Measurements from ENCODE around the gene EEPD1.
A peak's percentile ranks its signal among the peaks of the same experiment; 100 is the strongest.

The EEPD1 gene

GRCh38 chr7:36300696-36301350 lies 147.8 kb downstream of the EEPD1 start:
- no peak for DNase-seq (ENCODE audit: low read depth)

- DNase-seq (ENCODE audit: low read depth): no peak
Observed at GRCh38 chr7:36301914-36302771, 149.1 kb downstream of the EEPD1 start.

GRCh38 chr7:36303202-36304098 lies 150.4 kb downstream of the EEPD1 start:
- peak; percentile 72 for DNase-seq (ENCODE audit: low read depth)

GRCh38 chr7:36304099-36304425 lies 151.0 kb downstream of the EEPD1 start:
- no peak for DNase-seq (ENCODE audit: low read depth)

- no peak for DNase-seq (ENCODE audit: low read depth)
Observed at GRCh38 chr7:36305226-36305625, 152.2 kb downstream of the EEPD1 start.

- no peak for DNase-seq (ENCODE audit: low read depth)
Observed at GRCh38 chr7:36305648-36306047, 152.6 kb downstream of the EEPD1 start.

- no peak for DNase-seq (ENCODE audit: low read depth)
Observed at GRCh38 chr7:36306222-36306621, 153.2 kb downstream of the EEPD1 start.

- no peak for DNase-seq (ENCODE audit: low read depth)
Observed at GRCh38 chr7:36306722-36307121, 153.7 kb downstream of the EEPD1 start.

- DNase-seq (ENCODE audit: low read depth): no peak
Observed at GRCh38 chr7:36308031-36308430, 155.0 kb downstream of the EEPD1 start.

GRCh38 chr7:36309301-36309700 lies 156.2 kb downstream of the EEPD1 start:
- DNase-seq (ENCODE audit: low read depth): no peak

GRCh38 chr7:36309716-36310115 lies 156.7 kb downstream of the EEPD1 start:
- no peak for DNase-seq (ENCODE audit: low read depth)

GRCh38 chr7:36310897-36311296 lies 157.8 kb downstream of the EEPD1 start:
- no peak for DNase-seq (ENCODE audit: low read depth)

- DNase-seq (ENCODE audit: low read depth): no peak
Observed at GRCh38 chr7:36311539-36311938, 158.5 kb downstream of the EEPD1 start.

- no peak for DNase-seq (ENCODE audit: low read depth)
Observed at GRCh38 chr7:36312064-36312914, 159.2 kb downstream of the EEPD1 start.

GRCh38 chr7:36312915-36313334 lies 159.9 kb downstream of the EEPD1 start:
- no peak for DNase-seq (ENCODE audit: low read depth)

GRCh38 chr7:36313607-36314006 lies 160.6 kb downstream of the EEPD1 start:
- DNase-seq (ENCODE audit: low read depth): no peak

- no peak for DNase-seq (ENCODE audit: low read depth)
Observed at GRCh38 chr7:36314491-36314890, 161.4 kb downstream of the EEPD1 start.

- peak; percentile 15 for DNase-seq (ENCODE audit: low read depth)
Observed at GRCh38 chr7:36315309-36315944, 162.4 kb downstream of the EEPD1 start.

GRCh38 chr7:36316319-36316718 lies 163.3 kb downstream of the EEPD1 start:
- no peak for DNase-seq (ENCODE audit: low read depth)

- DNase-seq (ENCODE audit: low read depth): no peak
Observed at GRCh38 chr7:36317276-36317675, 164.2 kb downstream of the EEPD1 start.

- DNase-seq (ENCODE audit: low read depth): no peak
Observed at GRCh38 chr7:36318116-36318515, 165.1 kb downstream of the EEPD1 start.
